ACC112 (cell line): ENCODE data around the gene SCYL3.

ENCODE experiments used
- H2AFZ ChIP-seq: fragments of 200-600 bp; sonication (generic); one replicate; pipeline ENCODE4 v1.6.0; 2017; ENCODE audit warnings: antibody characterized with exemption, low read length; ENCODE audit not compliant: unreplicated experiment
- H3K27ac ChIP-seq: fragments of 200-600 bp; sonication (generic); 2 replicates; pipeline ENCODE4 v1.5.1; 2014; ENCODE audit warnings: low read depth, mild to moderate bottlenecking, antibody characterized with exemption, low read length, moderate library complexity
- H3K27me3 ChIP-seq: fragments of 200-600 bp; sonication (generic); 2 replicates; pipeline ENCODE4 v1.6.1; 2014; ENCODE audit warnings: mild to moderate bottlenecking, antibody characterized with exemption, low read length, moderate library complexity, mixed read lengths; ENCODE audit not compliant: insufficient read depth
- H3K36me3 ChIP-seq: fragments of 200-600 bp; sonication (generic); 2 replicates; pipeline ENCODE4 v1.6.1; 2016; ENCODE audit warnings: mild to moderate bottlenecking, antibody characterized with exemption, low read length, moderate library complexity, mixed read lengths; ENCODE audit not compliant: insufficient read depth
- H3K4me1 ChIP-seq: fragments of 200-600 bp; sonication (generic); one replicate; pipeline ENCODE4 v1.6.1; 2016; ENCODE audit warnings: low read length, mixed read lengths; ENCODE audit not compliant: insufficient read depth, unreplicated experiment, control insufficient read depth
- H3K4me3 ChIP-seq: fragments of 200-600 bp; sonication (generic); 2 replicates; pipeline ENCODE4 v1.5.1; 2014; ENCODE audit warnings: mild to moderate bottlenecking, low read depth, low read length
- H3K79me2 ChIP-seq: fragments of 200-600 bp; sonication (generic); one replicate; pipeline ENCODE4 v1.6.0; 2016; ENCODE audit warnings: low read length; ENCODE audit not compliant: control insufficient read depth, unreplicated experiment, insufficient read depth

The SCYL3 gene

DNA sequence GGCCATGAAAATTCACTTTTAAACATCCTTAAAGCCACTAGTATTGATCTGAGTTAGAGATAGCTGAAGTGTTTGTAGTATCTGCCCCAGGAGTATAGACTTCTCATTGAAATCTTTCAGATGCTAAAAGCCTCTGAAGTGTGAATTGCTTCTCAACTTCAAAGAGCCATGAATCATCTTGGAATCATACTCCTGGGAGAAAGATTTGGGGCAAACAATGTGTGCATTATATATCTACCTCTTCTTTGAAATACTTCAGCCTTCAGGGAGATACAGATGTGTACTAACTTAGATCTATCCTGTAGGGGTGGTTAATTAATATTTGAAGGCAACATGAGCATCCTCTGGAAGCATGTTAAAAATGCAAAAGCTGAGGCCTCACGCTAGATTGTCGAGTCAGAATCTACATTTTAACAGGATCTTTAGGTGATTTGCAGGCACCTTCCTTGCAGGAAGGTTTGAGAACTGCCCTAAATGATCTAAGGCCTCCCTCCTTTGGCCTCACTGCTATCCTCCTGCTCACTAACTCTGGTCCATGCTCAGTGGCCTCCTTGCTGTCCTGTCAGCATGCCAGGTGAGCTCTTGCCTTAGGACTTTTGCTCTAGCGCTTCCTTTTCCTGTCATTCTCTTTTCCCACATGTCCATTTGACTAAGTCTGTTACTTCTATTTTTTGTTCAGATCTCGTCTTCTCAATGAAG is 6.0 kb upstream of the SCYL3 start:
- no peaks in the 10 kb centered on the region for H3K36me3 ChIP-seq
- no peak overlapping the region for H2AFZ ChIP-seq

DNA sequence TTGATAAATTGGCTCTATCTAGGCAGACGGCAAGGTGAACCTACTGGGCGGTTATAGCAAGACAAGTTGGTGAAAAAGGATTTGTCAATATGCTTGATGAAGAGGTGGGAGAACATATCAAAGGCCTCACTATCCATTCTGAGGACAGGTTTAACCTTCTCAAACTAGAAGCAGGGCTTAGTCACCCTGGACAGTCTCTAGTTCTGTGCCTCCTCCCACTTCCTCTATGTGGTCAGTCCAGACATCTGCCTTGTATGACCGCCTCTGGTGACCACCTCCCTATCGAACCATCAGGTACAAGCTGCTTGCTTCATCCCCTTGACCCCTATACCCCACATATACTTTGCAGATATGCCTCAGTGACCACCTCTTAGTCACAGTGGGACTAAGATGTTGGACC is 2.3 kb upstream of the SCYL3 start:
- Histone ChIP-seq H3K4me3 (no peak overlapping the region), H3K4me1 (peaks cover 18% of the 10 kb centered on the region), H3K27me3 (peaks cover 7% of the 10 kb centered on the region; the same call in 1 of the 2 replicates), H3K27ac (no peak overlapping the region), H3K79me2 (peaks cover 23% of the 10 kb centered on the region), H2AFZ (no peak overlapping the region), H3K36me3 (no peaks in the 10 kb centered on the region)

More for the DNA sequence above, 6.0 kb upstream of the SCYL3 start:
- Histone ChIP-seq H3K4me1 (no peaks in the 10 kb centered on the region), H3K27ac (no peak overlapping the region), H3K27me3 (peaks cover 11% of the 10 kb centered on the region; the same call in 1 of the 2 replicates), H3K79me2 (no peaks in the 10 kb centered on the region), H3K4me3 (no peak overlapping the region)

DNA sequence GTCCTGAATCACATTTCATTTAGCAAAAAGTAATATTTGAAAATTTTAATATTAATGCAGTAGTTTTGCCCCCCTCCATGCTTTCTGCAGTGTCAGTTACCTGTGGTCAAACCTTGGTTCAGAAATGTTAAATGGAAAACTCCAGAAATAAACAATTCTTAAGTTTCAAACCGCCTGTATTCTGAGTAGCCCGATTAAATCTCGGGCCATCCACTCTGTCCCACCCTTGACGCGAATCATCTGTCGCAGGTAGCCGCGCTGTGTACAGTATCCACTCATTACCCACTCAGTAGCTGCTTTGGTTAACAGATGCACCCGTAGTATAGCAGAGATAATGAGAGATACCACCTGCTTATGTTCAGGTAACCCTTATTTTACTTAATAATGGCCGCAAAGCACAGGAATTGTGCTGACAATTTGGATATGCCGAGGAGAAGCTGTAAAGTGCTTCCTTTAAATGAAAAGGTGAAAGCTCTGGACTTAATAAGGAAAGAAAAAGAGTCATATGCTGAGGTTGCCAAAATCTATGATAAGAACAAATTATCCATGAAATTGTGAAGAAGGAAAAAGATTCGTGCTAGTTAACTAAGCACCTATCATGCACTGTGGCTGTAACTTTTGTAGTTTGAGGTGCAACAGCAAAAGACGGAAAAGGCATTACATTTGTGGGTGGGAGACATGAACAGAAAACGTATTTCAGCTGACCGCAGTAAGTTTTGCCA is 889 bp upstream of the SCYL3 start:
- Histone ChIP-seq H3K27ac (peak overlapping the region; percentile 91; the same call in 1 of the 2 replicates), H3K4me1 (peaks cover 18% of the 10 kb centered on the region), H3K4me3 (peak overlapping the region; percentile 82)

DNA sequence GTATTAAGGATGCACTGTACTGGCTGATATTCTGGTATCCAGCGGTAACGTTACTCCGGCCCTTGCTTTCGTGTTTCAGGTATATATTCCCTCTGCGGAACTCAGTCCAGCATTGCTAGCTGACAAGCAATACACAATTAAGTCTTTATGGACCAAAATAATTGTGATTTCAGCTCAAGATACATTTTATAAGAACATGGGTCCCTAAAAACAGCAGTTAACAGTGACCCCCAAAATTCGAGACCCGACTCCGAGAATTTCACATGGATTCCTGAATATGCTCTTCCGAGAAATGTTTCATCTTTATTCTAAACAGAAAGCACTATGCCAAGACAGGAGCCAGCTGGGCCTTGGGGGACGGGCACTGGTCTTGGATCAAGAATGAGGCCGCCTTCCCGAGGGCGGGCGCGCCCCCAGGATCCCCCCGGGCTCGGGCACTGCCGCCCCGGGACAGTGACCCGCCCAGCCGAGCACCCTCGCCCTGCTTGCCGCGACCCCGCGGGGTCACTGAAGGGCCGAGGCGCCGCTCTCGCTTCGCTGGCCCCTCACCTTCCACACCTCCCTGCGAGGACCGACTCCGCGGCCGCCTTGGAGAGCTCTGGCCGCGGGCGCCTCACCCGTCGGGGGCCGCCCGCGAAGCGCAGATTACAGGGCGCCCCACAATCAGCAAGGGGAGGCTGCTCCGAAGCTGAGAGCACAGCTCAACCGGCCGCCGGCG is 610 bp downstream of the SCYL3 start:
- peaks cover 18% of the 10 kb centered on the region for H3K4me1 ChIP-seq
- H3K27ac ChIP-seq: peak overlapping the region; percentile 25; the same call in 1 of the 2 replicates
- H2AFZ ChIP-seq: peak overlapping the region; percentile 84
- H3K79me2 ChIP-seq: peaks cover 43% of the 10 kb centered on the region
- peak overlapping the region; percentile 82 for H3K4me3 ChIP-seq
- peaks cover 2% of the 10 kb centered on the region; the same call in 1 of the 2 replicates for H3K36me3 ChIP-seq
- no peaks in the 10 kb centered on the region for H3K27me3 ChIP-seq

More for the DNA sequence above, 889 bp upstream of the SCYL3 start:
- H3K27me3 ChIP-seq: 0 out of 2 replicates have a peak, but pooled peaks cover 7% of the 10 kb centered on the region
- peaks cover 37% of the 10 kb centered on the region for H3K79me2 ChIP-seq
- no peaks in the 10 kb centered on the region for H3K36me3 ChIP-seq
- H2AFZ ChIP-seq: peak overlapping the region; percentile 79

DNA sequence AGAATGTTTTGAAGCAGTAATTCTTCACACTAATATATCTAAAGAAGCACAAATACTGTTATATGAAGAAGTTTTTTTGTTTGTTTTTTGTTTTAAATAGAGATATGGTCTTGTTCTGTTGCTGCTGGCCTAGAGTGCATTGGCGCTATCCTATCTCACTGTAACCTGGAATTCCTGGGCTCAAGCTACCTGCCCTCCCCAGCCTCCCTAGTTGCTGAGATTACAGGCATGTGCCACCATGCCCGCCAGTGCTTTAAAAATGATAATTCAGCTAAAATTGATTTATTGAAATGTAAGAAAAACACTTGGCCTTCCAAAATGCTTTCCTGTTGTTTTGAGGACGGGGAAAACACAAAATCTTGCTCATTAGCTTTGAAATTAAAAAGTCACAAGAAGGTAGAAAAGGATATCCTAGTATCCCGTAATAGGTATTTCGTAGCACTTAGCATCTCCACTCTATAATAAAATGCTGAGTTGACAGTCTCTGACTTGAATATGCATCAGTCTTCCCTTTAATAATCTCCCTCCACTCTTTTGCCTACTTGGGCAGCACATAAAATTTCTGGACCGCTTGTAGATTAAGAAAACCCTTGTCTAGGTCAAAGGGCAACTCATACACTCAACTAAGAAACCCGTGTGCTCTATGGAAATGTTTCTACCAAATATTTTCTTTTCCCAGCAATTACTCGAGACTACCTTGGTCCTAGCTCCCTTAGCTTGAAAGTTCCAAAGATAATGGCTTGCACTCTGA is 1.3 kb downstream of the SCYL3 start:
- Histone ChIP-seq H3K36me3 (peaks cover 3% of the 10 kb centered on the region; the same call in 1 of the 2 replicates), H3K4me3 (peak overlapping the region; percentile 82), H2AFZ (no peak overlapping the region), H3K27me3 (no peaks in the 10 kb centered on the region), H3K4me1 (peaks cover 18% of the 10 kb centered on the region), H3K27ac (no peak overlapping the region), H3K79me2 (peaks cover 43% of the 10 kb centered on the region)

DNA sequence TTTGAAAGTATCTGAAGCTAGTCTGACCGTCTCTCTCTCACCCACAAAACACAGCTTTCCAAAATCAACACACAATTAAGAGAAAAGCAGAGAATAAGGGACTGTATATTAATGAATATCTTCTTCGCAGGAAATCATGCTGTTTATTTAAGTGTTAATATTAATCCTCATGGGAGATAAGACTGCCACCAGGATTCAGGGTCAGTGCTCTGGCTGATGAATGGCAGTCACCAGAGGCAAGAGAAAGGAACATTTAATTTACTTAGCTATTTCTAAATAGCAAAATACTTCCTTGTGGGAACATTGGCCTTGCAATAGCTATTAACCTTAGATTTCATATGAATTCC is 2.2 kb downstream of the SCYL3 start:
- Histone ChIP-seq H3K27me3 (no peaks in the 10 kb centered on the region), H3K4me1 (peaks cover 18% of the 10 kb centered on the region), H3K4me3 (no peak overlapping the region), H3K36me3 (peaks cover 9% of the 10 kb centered on the region; the same call in 1 of the 2 replicates), H3K27ac (no peak overlapping the region), H3K79me2 (peaks cover 43% of the 10 kb centered on the region), H2AFZ (no peak overlapping the region)

DNA sequence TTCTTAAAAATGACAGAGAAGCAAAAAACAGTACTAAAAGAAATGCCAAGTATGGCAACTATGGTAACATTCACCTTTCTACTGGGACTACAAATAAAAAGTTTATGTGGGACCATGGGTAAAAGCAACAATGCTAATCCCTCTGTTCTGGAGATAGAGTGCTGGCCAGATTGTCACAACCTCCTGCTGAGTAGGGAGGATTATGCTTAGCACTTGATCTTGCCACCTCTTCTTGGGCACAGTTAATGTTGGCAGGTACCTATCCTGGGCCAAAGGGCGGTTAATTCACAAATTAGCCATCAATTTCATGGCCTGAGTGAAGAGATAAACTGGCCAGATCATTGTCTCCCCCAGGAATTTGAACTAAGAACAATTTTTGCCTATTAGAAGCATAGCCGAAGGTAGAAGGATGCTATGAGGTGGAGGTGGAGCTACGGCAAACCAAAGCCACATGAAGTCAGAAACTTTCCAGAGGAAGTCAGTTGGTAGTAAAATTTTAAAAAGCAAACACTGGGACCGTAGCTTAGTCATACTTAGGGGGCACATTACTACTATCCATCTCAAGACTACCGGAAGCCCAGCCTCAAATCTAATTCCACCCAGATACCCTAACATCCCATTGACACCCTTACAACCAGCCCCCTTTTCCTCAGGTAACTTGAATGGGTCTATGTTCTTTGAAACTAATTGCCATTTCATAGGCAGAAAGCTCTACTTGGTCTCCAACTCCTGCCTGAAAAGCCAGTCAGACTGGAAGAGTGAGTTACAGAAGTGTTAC is 2.7 kb downstream of the SCYL3 start:
- no peak overlapping the region for H3K27ac ChIP-seq

DNA sequence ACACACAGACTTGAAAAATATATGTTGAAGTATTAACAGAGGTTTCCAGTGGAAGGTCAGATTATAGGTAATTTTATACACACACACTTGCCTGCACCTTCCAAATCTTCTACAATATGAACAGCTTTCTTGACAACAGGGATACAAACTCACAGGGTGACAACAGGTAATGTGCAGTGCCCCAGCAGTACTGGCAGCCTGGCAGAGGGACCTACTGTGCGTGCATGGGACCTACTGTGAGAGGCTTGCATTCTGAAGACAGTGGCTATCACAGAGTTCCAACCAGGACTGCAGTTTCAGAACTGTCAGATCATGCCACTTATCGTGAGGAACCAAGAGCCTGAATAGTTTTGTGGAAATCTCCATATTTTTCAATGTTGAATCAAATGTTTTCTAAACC is 3.8 kb downstream of the SCYL3 start:
- H3K36me3 ChIP-seq: peaks cover 13% of the 10 kb centered on the region; the same call in 1 of the 2 replicates
- H3K79me2 ChIP-seq: peaks cover 43% of the 10 kb centered on the region
- no peak overlapping the region for H3K27ac ChIP-seq
- no peaks in the 10 kb centered on the region for H3K27me3 ChIP-seq
- peaks cover 23% of the 10 kb centered on the region for H3K4me1 ChIP-seq
- no peak overlapping the region for H3K4me3 ChIP-seq
- no peak overlapping the region for H2AFZ ChIP-seq

More for the DNA sequence above, 2.7 kb downstream of the SCYL3 start:
- Histone ChIP-seq H3K79me2 (peaks cover 43% of the 10 kb centered on the region), H3K4me1 (peaks cover 18% of the 10 kb centered on the region), H3K4me3 (no peak overlapping the region), H2AFZ (no peak overlapping the region), H3K36me3 (peaks cover 13% of the 10 kb centered on the region; the same call in 1 of the 2 replicates), H3K27me3 (no peaks in the 10 kb centered on the region)

DNA sequence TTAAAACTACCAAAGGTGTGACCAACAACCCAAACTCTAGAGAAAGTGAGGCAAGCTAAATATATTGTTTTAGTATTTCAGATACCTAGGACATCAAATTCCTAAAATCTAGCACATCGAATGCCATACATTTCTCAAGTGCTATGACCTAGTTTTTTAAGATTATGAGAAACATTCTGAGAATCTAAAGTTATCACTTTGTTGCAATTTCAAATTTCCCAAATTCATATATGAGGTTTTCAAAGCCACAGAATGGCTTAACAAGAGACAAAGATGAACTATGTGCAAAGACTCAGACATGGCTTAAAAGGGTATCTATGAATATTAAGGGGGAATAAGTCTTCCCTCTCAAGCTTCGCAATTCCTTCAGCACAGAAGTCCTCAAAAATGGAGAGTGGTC is 6.8 kb downstream of the SCYL3 start:
- H3K27me3 ChIP-seq: no peaks in the 10 kb centered on the region
- H3K79me2 ChIP-seq: peaks cover 29% of the 10 kb centered on the region

More for the DNA sequence above, 6.8 kb downstream of the SCYL3 start:
- Histone ChIP-seq H3K36me3 (peaks cover 13% of the 10 kb centered on the region; the same call in 1 of the 2 replicates), H3K4me3 (no peak overlapping the region), H3K27ac (no peak overlapping the region), H3K4me1 (peaks cover 13% of the 10 kb centered on the region), H2AFZ (no peak overlapping the region)
